ENCODE measurements around the gene MSMO1.

Gene MSMO1

GRCh38 chr4:165360985-165361670 is 33.7 kb downstream of the MSMO1 start:
- no peak for DNase-seq

GRCh38 chr4:165361810-165362209 is 34.3 kb downstream of the MSMO1 start:
- DNase-seq = no peak

DNA sequence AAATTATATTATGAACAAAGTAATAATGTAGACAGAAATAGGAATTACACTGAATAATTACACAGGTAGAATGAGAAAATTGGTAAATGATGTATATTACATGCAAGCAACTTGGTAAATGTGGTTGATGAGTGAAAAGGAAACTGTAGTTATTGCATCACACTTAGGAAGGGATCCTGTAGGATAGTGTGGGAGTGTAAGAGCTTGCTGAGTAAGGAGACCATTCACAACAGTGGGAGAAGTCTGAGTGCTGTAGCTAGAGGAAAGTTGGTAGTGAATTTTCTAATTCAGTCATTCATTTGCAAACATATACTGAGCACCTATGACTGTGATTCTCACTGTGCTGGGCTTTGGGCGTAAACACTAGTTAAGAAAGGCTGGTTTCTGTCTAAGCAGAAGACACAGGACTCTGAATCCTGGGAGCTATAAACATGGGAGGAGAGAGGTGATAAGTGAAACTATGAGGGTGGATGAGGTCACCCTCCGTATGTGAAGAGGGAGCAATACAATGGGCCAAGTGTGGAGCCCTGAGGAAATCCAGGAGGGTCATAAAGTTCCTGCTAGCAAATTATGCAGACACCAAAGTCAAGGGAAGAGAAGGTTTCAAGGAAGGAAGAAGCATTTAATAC is 37.1 kb downstream of the MSMO1 start:
- DNase-seq = no peak

- DNase-seq = no peak
These were observed 39.6 kb downstream of the MSMO1 start for GRCh38 chr4:165367040-165367439.

DNA sequence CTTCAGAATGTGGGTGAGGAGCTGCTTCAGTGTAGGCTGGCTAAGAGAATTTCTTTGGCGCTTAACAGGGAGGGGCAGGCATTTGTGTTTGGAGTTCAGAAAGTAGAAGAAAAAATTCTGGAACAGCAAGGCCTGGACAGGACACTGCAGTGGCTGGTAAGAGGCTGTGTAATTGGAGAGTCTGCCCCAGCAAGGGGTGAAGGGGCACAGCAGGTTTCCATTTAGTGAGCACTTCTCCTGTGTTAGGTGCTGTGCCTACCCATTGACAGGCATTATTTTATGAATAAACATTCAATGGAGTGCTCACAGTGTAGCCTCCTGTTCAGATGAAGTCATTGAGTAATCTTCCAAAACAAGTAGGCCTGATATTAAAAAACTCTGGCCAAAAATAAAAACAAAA is 40.6 kb downstream of the MSMO1 start:
- no peak for DNase-seq

DNA sequence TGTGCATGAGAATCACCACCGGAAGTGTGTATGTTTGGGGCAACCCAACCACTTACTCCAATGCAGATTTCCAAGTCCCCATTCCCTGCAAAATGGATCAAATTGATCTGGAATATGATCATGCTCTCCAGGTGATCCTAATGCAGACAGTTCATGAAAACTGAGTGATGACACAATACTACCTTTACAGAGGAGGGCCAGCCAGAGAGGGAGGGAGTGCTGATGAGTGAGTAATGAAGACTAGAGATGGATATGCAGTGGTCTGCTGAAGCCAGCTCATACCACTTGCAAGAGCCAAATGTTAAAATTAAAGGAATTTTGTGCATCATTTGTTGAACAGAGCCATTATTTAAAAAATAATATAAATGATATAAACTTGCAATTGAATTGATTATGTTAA is 41.1 kb downstream of the MSMO1 start:
- DNase-seq = no peak

DNA sequence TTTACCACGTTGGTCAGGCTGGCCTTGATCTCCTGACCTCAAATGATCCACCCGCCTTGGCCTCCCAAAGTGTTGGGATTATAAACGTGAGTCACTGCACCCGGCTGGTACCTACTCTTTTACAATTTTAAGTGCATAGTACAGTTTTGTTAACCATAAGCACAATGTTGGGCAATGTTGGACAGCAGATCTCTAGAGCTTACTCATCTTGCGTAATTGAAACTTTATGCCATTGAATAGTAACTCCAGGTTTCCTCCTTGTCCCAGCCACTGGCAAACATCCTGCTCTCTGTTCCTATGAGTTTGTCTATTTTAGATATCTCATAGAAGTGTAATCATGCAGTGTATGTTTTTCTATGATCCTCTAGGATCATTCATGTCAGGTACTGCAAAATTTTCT is 42.1 kb downstream of the MSMO1 start:
- DNase-seq = no peak

GRCh38 chr4:165370530-165370929 is 43.1 kb downstream of the MSMO1 start:
- DNase-seq = no peak

- no peak for DNase-seq
These were observed 48.0 kb downstream of the MSMO1 start for GRCh38 chr4:165375465-165375864.

- no peak for DNase-seq
These were observed 50.9 kb downstream of the MSMO1 start for GRCh38 chr4:165378398-165378744.

GRCh38 chr4:165378745-165379677 is 51.5 kb downstream of the MSMO1 start, which contains the start of gene CPE:
CPE (plus strand) TSS chr4:165379008; CDS start chr4:165379222, 214 bp downstream.
- DNase-seq = peak; percentile 71

- DNase-seq = peak; percentile 65
These were observed 52.2 kb downstream of the MSMO1 start for GRCh38 chr4:165379678-165380064.

DNA sequence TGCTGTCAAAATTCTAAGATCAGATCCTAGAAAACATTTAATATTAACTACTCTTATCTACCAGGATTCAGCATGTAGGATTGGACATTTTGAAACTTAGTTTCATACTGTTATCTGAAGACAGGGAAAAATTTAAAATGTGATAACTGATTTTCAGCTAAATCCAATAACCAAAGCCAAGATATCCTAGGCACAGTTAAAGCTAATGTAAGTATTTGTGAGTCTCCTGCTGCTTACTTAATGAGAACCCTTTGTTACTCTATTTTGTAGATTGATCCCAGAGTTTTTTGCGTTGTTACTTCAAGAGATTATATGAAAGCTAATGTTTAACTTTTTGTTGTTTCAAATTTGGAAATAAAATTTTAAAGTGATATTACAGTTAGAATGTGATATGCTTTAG is 53.3 kb downstream of the MSMO1 start:
- no peak for DNase-seq

DNA sequence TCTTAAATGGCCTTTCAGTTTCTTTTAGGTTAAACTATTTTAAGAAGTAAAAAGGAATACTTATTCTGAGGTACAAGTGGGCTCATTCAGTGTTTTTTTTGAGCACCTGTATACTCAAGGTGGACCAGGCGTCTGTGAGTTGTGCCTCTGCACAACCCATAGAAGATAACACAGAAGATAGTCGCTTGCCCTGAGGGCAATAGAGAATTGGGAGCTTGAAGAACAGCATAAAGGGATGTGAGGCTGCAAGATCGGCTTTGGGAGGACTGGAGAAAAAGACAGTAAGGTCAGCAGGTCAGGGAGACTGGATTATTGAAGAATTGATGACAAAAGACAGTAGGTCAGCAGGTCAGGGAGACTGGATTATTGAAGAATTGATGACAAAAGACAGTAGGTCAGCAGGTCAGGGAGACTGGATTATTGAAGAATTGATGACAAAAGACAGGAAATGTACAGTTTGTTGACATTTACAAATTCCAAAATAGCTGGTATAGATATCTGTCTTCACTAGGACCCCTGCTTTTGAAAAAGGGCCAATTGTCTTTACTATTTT is 54.4 kb downstream of the MSMO1 start:
- DNase-seq = peak; percentile 43

- no peak for DNase-seq
These were observed 55.2 kb downstream of the MSMO1 start for GRCh38 chr4:165382640-165383039.

- peak; percentile 92 for DNase-seq
These were observed 56.2 kb downstream of the MSMO1 start for GRCh38 chr4:165383591-165384073.

GRCh38 chr4:165384186-165384585 is 56.7 kb downstream of the MSMO1 start:
- DNase-seq = peak; percentile 78

GRCh38 chr4:165384598-165384997 is 57.1 kb downstream of the MSMO1 start:
- DNase-seq = peak; percentile 92

- peak; percentile 50 for DNase-seq
These were observed 57.7 kb downstream of the MSMO1 start for GRCh38 chr4:165385126-165385525.

GRCh38 chr4:165386328-165386727 is 58.9 kb downstream of the MSMO1 start:
- DNase-seq = no peak

- no peak for DNase-seq
These were observed 61.3 kb downstream of the MSMO1 start for GRCh38 chr4:165388756-165389155.
